ENCODE data around the gene IP6K1.
"Not testable (repeated sequence)": the region's sequence is repeated elsewhere in the genome, so short reads cannot be mapped to it uniquely, and the experiment has no call there.

Gene IP6K1

DNA sequence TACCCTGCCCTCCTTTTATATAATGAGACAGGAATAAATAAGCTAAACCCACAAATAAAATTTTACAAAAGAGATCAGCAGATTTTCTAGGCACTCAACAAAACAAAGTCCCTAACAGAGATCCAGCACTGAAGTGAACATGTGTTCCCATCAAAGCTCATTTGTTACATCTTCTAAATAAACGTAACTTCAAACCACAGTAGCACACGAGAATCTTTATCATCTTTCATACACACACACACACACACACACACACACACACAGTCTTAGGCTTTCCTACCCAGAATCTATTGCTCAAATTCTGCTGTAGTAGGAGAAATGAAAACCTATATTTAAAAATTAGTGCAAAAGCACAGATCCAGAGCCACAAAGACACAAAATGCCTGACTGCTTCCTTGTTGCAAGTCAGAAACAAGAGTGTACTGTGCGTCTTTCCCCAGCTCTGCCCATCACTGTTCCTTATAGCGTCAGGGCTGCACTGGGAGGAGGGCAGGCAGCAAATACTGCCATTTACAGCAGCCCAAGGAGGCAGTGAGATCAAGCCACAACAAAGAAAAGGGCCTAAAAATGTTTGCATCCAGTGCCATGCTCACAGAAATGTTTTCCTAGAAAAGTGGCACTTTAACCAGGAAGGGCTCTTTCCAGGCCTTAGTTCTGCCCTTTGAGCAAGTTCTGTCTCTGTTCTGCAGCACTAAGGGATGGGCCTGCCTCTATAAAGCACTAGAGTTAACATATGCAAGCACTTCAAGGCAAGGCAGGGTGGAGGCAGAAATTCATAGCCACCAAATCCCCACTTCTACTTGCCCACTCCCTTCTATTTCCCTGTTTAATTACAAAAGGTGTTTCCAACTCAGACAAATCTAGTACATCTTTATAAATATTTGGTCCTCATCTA lies 6.0 kb downstream of the IP6K1 start:
- ATAC-seq, result no peak
- TF ChIP-seq, protein P1, sequence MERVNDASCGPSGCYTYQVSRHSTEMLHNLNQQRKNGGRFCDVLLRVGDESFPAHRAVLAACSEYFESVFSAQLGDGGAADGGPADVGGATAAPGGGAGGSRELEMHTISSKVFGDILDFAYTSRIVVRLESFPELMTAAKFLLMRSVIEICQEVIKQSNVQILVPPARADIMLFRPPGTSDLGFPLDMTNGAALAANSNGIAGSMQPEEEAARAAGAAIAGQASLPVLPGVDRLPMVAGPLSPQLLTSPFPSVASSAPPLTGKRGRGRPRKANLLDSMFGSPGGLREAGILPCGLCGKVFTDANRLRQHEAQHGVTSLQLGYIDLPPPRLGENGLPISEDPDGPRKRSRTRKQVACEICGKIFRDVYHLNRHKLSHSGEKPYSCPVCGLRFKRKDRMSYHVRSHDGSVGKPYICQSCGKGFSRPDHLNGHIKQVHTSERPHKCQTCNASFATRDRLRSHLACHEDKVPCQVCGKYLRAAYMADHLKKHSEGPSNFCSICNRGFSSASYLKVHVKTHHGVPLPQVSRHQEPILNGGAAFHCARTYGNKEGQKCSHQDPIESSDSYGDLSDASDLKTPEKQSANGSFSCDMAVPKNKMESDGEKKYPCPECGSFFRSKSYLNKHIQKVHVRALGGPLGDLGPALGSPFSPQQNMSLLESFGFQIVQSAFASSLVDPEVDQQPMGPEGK (CRISPR knock-in tag; IDR thresholded peaks at IDR 0.05; ENCODE audit: borderline replicate concordance), result no peak
- TF ChIP-seq SNAI2 (CRISPR knock-in tag; IDR thresholded peaks at IDR 0.05), result no peak
- TF ChIP-seq, protein P2, sequence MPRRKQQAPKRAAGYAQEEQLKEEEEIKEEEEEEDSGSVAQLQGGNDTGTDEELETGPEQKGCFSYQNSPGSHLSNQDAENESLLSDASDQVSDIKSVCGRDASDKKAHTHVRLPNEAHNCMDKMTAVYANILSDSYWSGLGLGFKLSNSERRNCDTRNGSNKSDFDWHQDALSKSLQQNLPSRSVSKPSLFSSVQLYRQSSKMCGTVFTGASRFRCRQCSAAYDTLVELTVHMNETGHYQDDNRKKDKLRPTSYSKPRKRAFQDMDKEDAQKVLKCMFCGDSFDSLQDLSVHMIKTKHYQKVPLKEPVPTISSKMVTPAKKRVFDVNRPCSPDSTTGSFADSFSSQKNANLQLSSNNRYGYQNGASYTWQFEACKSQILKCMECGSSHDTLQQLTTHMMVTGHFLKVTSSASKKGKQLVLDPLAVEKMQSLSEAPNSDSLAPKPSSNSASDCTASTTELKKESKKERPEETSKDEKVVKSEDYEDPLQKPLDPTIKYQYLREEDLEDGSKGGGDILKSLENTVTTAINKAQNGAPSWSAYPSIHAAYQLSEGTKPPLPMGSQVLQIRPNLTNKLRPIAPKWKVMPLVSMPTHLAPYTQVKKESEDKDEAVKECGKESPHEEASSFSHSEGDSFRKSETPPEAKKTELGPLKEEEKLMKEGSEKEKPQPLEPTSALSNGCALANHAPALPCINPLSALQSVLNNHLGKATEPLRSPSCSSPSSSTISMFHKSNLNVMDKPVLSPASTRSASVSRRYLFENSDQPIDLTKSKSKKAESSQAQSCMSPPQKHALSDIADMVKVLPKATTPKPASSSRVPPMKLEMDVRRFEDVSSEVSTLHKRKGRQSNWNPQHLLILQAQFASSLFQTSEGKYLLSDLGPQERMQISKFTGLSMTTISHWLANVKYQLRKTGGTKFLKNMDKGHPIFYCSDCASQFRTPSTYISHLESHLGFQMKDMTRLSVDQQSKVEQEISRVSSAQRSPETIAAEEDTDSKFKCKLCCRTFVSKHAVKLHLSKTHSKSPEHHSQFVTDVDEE (CRISPR knock-in tag; IDR thresholded peaks at IDR 0.05), result no peak
- TF ChIP-seq, protein P3, sequence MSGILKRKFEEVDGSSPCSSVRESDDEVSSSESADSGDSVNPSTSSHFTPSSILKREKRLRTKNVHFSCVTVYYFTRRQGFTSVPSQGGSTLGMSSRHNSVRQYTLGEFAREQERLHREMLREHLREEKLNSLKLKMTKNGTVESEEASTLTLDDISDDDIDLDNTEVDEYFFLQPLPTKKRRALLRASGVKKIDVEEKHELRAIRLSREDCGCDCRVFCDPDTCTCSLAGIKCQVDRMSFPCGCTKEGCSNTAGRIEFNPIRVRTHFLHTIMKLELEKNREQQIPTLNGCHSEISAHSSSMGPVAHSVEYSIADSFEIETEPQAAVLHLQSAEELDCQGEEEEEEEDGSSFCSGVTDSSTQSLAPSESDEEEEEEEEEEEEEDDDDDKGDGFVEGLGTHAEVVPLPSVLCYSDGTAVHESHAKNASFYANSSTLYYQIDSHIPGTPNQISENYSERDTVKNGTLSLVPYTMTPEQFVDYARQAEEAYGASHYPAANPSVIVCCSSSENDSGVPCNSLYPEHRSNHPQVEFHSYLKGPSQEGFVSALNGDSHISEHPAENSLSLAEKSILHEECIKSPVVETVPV (CRISPR knock-in tag; IDR thresholded peaks at IDR 0.05), result no peak
- TF ChIP-seq ZNF8 (CRISPR knock-in tag; IDR thresholded peaks at IDR 0.05), result no peak
- no peak for TF ChIP-seq BACH2 (CRISPR knock-in tag; IDR thresholded peaks at IDR 0.05; ENCODE audit: borderline replicate concordance)
- TF ChIP-seq ARNTL (CRISPR knock-in tag; IDR thresholded peaks at IDR 0.05; ENCODE audit: borderline replicate concordance, low read depth), result no peak
- no peak for TF ChIP-seq TOX (CRISPR knock-in tag; IDR thresholded peaks at IDR 0.05; ENCODE audit: borderline replicate concordance)
- no peak for TF ChIP-seq RARB (CRISPR knock-in tag; IDR thresholded peaks at IDR 0.05)
- no peak for TF ChIP-seq ZNF565 (CRISPR knock-in tag; conservative IDR thresholded peaks at IDR 0.05; ENCODE audit: low read depth)
- no peak for TF ChIP-seq TCF4 (CRISPR knock-in tag; IDR thresholded peaks at IDR 0.05; ENCODE audit: borderline replicate concordance)
- TF ChIP-seq GLIS3 (CRISPR knock-in tag; IDR thresholded peaks at IDR 0.05), result no peak
- no peak for TF ChIP-seq ESRRG (CRISPR knock-in tag; IDR thresholded peaks at IDR 0.05)

DNA sequence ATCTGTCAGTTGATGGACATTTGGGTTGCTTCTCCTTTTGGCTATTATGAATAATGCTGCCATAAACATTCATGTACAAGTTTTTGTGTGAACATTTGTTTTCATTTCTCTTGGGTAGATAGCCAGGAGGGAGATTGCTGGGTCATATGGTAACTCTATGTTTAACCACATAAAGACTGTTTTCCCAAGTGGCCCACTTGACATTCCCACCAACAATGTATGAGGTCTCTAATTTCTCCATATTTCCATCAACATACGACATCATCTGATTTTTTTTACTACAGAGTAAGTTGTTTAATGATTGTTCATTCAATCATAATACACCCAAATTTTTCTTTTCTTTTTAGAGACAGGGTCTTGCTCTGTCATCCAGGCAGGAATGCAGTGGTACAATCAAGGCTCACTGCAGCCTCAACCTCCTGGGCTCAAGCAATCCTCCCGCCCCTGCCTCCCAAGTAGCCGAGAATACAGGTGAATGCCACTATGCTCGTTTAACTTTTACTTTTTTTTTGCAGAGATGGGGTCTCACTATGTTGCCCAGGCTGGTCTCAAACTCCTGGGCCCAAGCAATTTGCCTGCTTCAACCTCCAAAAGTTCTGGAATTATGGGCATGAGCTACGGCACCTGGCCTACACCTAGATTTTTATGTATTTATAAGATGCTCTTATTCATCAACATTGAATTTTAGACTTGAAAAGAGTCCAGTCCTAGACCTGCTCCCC lies 6.8 kb downstream of the IP6K1 start:
- TF ChIP-seq ESRRG (CRISPR knock-in tag; IDR thresholded peaks at IDR 0.05), result no peak
- TF ChIP-seq BACH2 (CRISPR knock-in tag; IDR thresholded peaks at IDR 0.05; ENCODE audit: borderline replicate concordance), result no peak
- no peak for TF ChIP-seq ZNF70 (CRISPR knock-in tag; IDR thresholded peaks at IDR 0.05)
- no peak for TF ChIP-seq TCF4 (CRISPR knock-in tag; IDR thresholded peaks at IDR 0.05; ENCODE audit: borderline replicate concordance)
- no peak for TF ChIP-seq RARB (CRISPR knock-in tag; IDR thresholded peaks at IDR 0.05)
- TF ChIP-seq OSR1 (CRISPR knock-in tag; IDR thresholded peaks at IDR 0.05), result no peak
- TF ChIP-seq, protein P4, sequence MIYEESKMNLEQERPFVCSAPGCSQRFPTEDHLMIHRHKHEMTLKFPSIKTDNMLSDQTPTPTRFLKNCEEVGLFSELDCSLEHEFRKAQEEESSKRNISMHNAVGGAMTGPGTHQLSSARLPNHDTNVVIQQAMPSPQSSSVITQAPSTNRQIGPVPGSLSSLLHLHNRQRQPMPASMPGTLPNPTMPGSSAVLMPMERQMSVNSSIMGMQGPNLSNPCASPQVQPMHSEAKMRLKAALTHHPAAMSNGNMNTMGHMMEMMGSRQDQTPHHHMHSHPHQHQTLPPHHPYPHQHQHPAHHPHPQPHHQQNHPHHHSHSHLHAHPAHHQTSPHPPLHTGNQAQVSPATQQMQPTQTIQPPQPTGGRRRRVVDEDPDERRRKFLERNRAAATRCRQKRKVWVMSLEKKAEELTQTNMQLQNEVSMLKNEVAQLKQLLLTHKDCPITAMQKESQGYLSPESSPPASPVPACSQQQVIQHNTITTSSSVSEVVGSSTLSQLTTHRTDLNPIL (CRISPR knock-in tag; IDR thresholded peaks at IDR 0.05; ENCODE audit: low read depth), result no peak
- TF ChIP-seq PPARA (CRISPR knock-in tag; IDR thresholded peaks at IDR 0.05; ENCODE audit: borderline replicate concordance), result no peak
- TF ChIP-seq, protein P5, sequence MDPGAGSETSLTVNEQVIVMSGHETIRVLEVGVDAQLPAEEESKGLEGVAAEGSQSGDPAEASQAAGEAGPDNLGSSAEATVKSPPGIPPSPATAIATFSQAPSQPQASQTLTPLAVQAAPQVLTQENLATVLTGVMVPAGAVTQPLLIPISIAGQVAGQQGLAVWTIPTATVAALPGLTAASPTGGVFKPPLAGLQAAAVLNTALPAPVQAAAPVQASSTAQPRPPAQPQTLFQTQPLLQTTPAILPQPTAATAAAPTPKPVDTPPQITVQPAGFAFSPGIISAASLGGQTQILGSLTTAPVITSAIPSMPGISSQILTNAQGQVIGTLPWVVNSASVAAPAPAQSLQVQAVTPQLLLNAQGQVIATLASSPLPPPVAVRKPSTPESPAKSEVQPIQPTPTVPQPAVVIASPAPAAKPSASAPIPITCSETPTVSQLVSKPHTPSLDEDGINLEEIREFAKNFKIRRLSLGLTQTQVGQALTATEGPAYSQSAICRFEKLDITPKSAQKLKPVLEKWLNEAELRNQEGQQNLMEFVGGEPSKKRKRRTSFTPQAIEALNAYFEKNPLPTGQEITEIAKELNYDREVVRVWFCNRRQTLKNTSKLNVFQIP (CRISPR knock-in tag; IDR thresholded peaks at IDR 0.05; ENCODE audit: borderline replicate concordance, low read depth), result no peak
- TF ChIP-seq ZC3H10 (CRISPR knock-in tag; IDR thresholded peaks at IDR 0.05), result no peak
- TF ChIP-seq, protein P2 (CRISPR knock-in tag; IDR thresholded peaks at IDR 0.05), result no peak
- no peak for TF ChIP-seq ARNTL (CRISPR knock-in tag; IDR thresholded peaks at IDR 0.05; ENCODE audit: borderline replicate concordance, low read depth)
- no peak for TF ChIP-seq SNAI2 (CRISPR knock-in tag; IDR thresholded peaks at IDR 0.05)
- TF ChIP-seq CSDC2 (CRISPR knock-in tag; IDR thresholded peaks at IDR 0.05), result no peak
- no peak for TF ChIP-seq ZFP3 (CRISPR knock-in tag; IDR thresholded peaks at IDR 0.05)
- no peak for TF ChIP-seq ZFP30 (CRISPR knock-in tag; IDR thresholded peaks at IDR 0.05)
- TF ChIP-seq ZNF565 (CRISPR knock-in tag; conservative IDR thresholded peaks at IDR 0.05; ENCODE audit: low read depth), result no peak

DNA sequence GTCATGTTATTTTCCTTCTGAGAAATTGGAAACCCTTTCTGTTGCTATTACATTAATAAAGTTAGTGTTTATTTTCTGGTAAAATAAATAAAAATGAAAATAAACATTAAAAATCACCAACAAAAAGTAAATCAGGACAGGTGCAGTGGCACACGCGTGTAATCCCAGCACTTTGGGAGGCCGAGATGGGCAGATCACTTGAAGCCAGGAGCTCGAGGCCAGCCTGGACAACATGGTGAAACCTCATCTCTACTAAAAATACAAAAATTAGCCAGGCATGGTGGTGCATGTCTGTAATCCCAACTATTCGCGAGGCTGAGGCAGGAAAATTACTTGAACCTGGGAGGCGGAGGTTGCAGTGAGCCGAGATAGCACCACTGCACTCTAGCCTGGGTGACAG lies 10.2 kb downstream of the IP6K1 start:
- ATAC-seq, result not testable (repeated sequence)

More for the DNA sequence above, 6.8 kb downstream of the IP6K1 start:
- ATAC-seq, result no peak

Data from SK-N-SH treated with all-trans-retinoic acid at 6 μM for 48 hours (cell line).